ENCODE results near the gene QKI. TPM values are rescaled to one million over a fixed set of nuclear protein-coding genes. Genes with fewer than 3 reads are reported as not detected.
"Not testable (repeated sequence)": the region's sequence is repeated elsewhere in the genome, so short reads cannot be mapped to it uniquely, and the experiment has no call there.

The QKI gene
- polyA plus RNA-seq, 1 experiment, result 143 TPM

GRCh38 chr6:163468738-163469137 lies 54.2 kb downstream of the QKI start:
- Histone ChIP-seq H3K36me3 (ENCODE audit: control insufficient read depth, insufficient read depth, low read length) (no peaks in the 10 kb centered on the region), H3K4me3 (ENCODE audit: low read depth, low read length) (no peak overlapping the region), H3K27me3 (ENCODE audit: control insufficient read depth, insufficient read depth, low read length) (no peaks in the 10 kb centered on the region)
- no peak for DNase-seq (ENCODE audit: low read depth)
- ChIA-PET CTCF (interaction anchor here (0.6 kb wide), 1 partner anchor 9 kb away, joined by 3 read pairs; no protein-coding TSS in a partner anchor), POLR2A (no interaction called here)
- no peak for TF ChIP-seq CTCF (IDR thresholded peaks at IDR 0.05; ENCODE audit: insufficient read depth, low read depth, low read length)

- H3K27me3 ChIP-seq (ENCODE audit: control insufficient read depth, insufficient read depth, low read length), result no peaks in the 10 kb centered on the region
- POLR2A ChIA-PET, result no interaction called here
- H3K36me3 ChIP-seq (ENCODE audit: control insufficient read depth, insufficient read depth, low read length), result no peaks in the 10 kb centered on the region
- no peak for DNase-seq (ENCODE audit: low read depth)
- no peak overlapping the region for H3K4me3 ChIP-seq (ENCODE audit: low read depth, low read length)
- CTCF ChIA-PET, result no interaction called here
- no peak for TF ChIP-seq CTCF (IDR thresholded peaks at IDR 0.05; ENCODE audit: insufficient read depth, low read depth, low read length)
These were observed 55.0 kb downstream of the QKI start for GRCh38 chr6:163469459-163469985.

GRCh38 chr6:163470611-163471010 lies 56.1 kb downstream of the QKI start:
- ChIA-PET CTCF (no interaction called here), POLR2A (no interaction called here)
- no peak for DNase-seq (ENCODE audit: low read depth)
- no peak overlapping the region for H3K4me3 ChIP-seq (ENCODE audit: low read depth, low read length)
- H3K36me3 ChIP-seq (ENCODE audit: control insufficient read depth, insufficient read depth, low read length), result no peaks in the 10 kb centered on the region
- no peak for TF ChIP-seq CTCF (IDR thresholded peaks at IDR 0.05; ENCODE audit: insufficient read depth, low read depth, low read length)
- H3K27me3 ChIP-seq (ENCODE audit: control insufficient read depth, insufficient read depth, low read length), result no peaks in the 10 kb centered on the region

GRCh38 chr6:163474581-163474980 lies 60.1 kb downstream of the QKI start:
- CTCF ChIA-PET, result interaction anchor here (0.7 kb wide), 1 partner anchor 43 kb away, joined by 3 read pairs; no protein-coding TSS in a partner anchor
- no peaks in the 10 kb centered on the region for H3K36me3 ChIP-seq (ENCODE audit: control insufficient read depth, insufficient read depth, low read length)

GRCh38 chr6:163476946-163477345 lies 62.4 kb downstream of the QKI start:
- H3K4me3 ChIP-seq (ENCODE audit: low read depth, low read length); CTCF ChIA-PET; POLR2A ChIA-PET; H3K36me3 ChIP-seq (ENCODE audit: control insufficient read depth, insufficient read depth, low read length); DNase-seq (ENCODE audit: low read depth); H3K27me3 ChIP-seq (ENCODE audit: control insufficient read depth, insufficient read depth, low read length): not testable (repeated sequence)

More at GRCh38 chr6:163474581-163474980, 60.1 kb downstream of the QKI start:
- POLR2A ChIA-PET, result no interaction called here
- no peak overlapping the region for H3K4me3 ChIP-seq (ENCODE audit: low read depth, low read length)
- DNase-seq (ENCODE audit: low read depth), result no peak
- TF ChIP-seq CTCF (IDR thresholded peaks at IDR 0.05; ENCODE audit: insufficient read depth, low read depth, low read length), result no peak
- no peaks in the 10 kb centered on the region for H3K27me3 ChIP-seq (ENCODE audit: control insufficient read depth, insufficient read depth, low read length)

- no peak overlapping the region for H3K4me3 ChIP-seq (ENCODE audit: low read depth, low read length)
- no peaks in the 10 kb centered on the region for H3K36me3 ChIP-seq (ENCODE audit: control insufficient read depth, insufficient read depth, low read length)
- no peak for DNase-seq (ENCODE audit: low read depth)
- no peaks in the 10 kb centered on the region for H3K27me3 ChIP-seq (ENCODE audit: control insufficient read depth, insufficient read depth, low read length)
- POLR2A ChIA-PET, result no interaction called here
- CTCF ChIA-PET, result no interaction called here
- TF ChIP-seq CTCF (IDR thresholded peaks at IDR 0.05; ENCODE audit: insufficient read depth, low read depth, low read length), result no peak
These were observed 68.6 kb downstream of the QKI start for GRCh38 chr6:163483107-163483506.

Data from BJ (cell line).